IgD-negative memory B cell (primary cell): ENCODE data around the gene RASSF4. TPM values are rescaled to one million over a fixed set of nuclear protein-coding genes. Genes with fewer than 3 reads are reported as not detected.

Experiments used
- H3K27ac Mint-ChIP-seq, 3 donors: one replicate each; pipeline ENCODE4 v1.8.0; 2020 to 2022; ENCODE audit warnings: mild to moderate bottlenecking in 3 of 3, mixed read lengths in 3 of 3, moderate library complexity in 1 of 3
- H3K27me3 Mint-ChIP-seq: one replicate; pipeline ENCODE4 v1.8.0; 2021; ENCODE audit warnings: mixed read lengths
- H3K36me3 Mint-ChIP-seq: one replicate; pipeline ENCODE4 v1.8.0; 2020; ENCODE audit warnings: mild to moderate bottlenecking, mixed read lengths
- H3K4me1 Mint-ChIP-seq, 3 donors: one replicate each; pipeline ENCODE4 v1.8.0; 2020 to 2022; ENCODE audit warnings: mixed read lengths in 3 of 3, mild to moderate bottlenecking in 1 of 3
- H3K4me3 Mint-ChIP-seq, 4 donors: one replicate each; pipeline ENCODE4 v1.8.0; 2020 to 2022; ENCODE audit warnings: mild to moderate bottlenecking in 4 of 4, mixed read lengths in 4 of 4, moderate library complexity in 3 of 4
- H3K9me3 Mint-ChIP-seq, 3 donors: one replicate each; pipeline ENCODE4 v1.8.0; 2020 to 2021; ENCODE audit warnings: mixed read lengths in 3 of 3, mild to moderate bottlenecking in 1 of 3
- polyA plus RNA-seq: library from polyadenylated mRNA; unstranded; fragments of 300-500 nt; fragmentation: Illumina TruSeq; gene quantifications from one replicate; pipeline ENCODE4 v1.2.3, GENCODE V29; 2021

RASSF4 gene
- polyA plus RNA-seq, 1 donor from 2014 or later = 0.69 TPM

DNA sequence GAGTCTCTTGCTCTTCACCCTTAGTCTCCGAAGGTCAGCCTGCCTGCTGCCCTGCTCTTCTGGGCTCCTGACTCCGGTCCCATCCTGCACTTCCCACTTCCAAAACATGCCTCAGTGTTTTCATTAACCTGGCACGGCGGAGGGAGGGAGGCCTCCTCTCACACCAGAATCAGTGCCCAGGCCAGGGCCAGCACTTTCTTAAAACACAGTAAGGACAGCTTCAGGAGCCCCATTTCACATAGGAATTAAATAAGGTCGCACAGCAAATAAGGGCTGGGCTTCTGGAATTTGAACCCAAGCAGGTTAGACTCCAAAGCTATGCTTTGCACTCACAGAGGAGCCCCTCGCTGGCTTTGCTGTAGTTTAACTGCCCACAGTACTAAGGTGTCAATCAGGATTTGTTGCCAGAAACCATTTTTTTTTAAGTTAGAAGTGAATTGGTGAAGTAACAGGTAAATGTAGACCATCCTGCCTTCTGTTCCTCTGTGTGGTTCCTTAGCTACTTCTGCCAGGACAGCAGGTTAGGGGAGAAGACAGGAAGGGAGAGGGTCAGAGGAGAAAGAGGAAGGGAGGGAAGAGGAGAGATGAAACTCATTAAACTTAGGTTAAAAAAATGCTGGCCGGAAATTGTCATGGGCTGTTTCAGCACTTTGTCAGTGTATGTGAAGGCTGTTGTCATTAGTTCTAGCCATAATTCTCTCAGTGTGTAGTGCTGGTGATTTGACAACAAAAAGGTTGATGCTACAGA, 1.1 kb downstream of the RASSF4 start:
- no peaks in the 10 kb centered on the region for H3K9me3 Mint-ChIP-seq
- H3K27ac Mint-ChIP-seq = peak overlapping the region in 1 of 3 donors; percentile 65
- H3K27me3 Mint-ChIP-seq = no peaks in the 10 kb centered on the region
- peak overlapping the region; percentile 56 to 91 (median 82) for H3K4me3 Mint-ChIP-seq
- H3K36me3 Mint-ChIP-seq = peaks cover 3% of the 10 kb centered on the region
- peaks cover 31 to 46% (median 37%) of the 10 kb centered on the region in 3 donors for H3K4me1 Mint-ChIP-seq

DNA sequence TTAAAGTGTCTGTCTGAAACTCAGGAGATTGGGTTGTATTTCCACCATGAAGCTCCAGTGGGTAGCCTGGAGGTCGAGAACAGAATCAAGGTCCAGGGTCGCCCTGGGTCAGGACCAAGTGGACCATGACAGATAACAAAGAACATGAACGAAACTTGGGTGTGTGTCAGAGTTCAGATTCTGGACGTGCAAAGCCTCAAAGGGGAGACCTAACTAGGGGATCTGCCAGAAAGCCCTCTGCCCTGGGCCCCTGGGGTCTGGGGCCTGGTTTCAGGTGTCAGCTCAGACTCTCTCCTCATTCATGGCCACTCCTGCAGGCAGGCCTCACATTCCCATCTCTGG, 1.6 kb downstream of the RASSF4 start:
- H3K27me3 Mint-ChIP-seq = no peaks in the 10 kb centered on the region
- peaks cover 37 to 51% (median 42%) of the 10 kb centered on the region in 3 donors for H3K4me1 Mint-ChIP-seq
- H3K36me3 Mint-ChIP-seq = peaks cover 1% of the 10 kb centered on the region
- H3K9me3 Mint-ChIP-seq = no peaks in the 10 kb centered on the region
- peak overlapping the region in 3 of 4 donors; percentile 29 to 91 (median 56) for H3K4me3 Mint-ChIP-seq
- H3K27ac Mint-ChIP-seq = no peak overlapping the region

DNA sequence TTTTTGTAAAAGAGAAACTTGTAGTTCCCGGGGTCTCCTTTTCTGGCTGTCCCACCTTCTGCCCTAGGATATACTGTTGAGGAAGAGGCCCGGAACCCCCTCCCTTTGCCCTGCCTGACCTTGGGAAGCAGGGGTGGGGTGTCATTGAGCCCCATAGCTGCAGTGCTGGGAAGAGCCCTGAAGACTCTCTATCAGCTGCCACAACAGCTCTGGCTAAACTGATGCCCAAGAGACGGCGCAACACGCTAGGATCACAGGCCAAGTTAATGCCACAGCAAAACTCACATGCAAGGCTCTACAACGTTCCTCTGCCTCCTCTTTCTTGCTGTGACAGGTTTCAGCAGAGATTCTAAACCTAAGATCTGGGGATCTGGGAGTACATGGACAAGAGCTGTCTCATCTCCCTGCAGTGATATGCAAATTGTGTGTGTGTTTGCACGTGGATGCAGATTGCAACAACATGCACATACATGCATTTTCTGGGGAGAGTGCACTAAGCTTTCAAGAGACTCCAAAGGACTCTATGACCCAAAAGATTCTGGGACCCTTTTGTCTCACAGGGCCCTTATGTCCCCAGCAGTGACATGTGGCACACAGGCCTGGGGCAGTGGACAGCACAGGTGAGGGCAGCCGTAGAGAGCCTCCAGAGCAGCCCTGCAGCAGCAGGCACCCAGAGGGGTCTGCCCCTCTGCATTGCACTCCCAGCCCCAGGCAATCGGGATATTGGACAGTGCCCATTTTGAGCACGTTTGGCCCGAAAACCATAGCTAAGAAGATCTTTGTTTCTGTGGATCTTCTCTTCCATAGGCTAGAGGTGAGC, 2.5 kb downstream of the RASSF4 start:
- H3K27ac Mint-ChIP-seq = peak overlapping the region in 1 of 3 donors; percentile 67
- H3K36me3 Mint-ChIP-seq = no peaks in the 10 kb centered on the region
- no peaks in the 10 kb centered on the region for H3K27me3 Mint-ChIP-seq
- H3K9me3 Mint-ChIP-seq = no peaks in the 10 kb centered on the region
- H3K4me3 Mint-ChIP-seq = peak overlapping the region in 3 of 4 donors; percentile 47 to 71 (median 57)
- peaks cover 40 to 55% (median 43%) of the 10 kb centered on the region in 3 donors for H3K4me1 Mint-ChIP-seq

DNA sequence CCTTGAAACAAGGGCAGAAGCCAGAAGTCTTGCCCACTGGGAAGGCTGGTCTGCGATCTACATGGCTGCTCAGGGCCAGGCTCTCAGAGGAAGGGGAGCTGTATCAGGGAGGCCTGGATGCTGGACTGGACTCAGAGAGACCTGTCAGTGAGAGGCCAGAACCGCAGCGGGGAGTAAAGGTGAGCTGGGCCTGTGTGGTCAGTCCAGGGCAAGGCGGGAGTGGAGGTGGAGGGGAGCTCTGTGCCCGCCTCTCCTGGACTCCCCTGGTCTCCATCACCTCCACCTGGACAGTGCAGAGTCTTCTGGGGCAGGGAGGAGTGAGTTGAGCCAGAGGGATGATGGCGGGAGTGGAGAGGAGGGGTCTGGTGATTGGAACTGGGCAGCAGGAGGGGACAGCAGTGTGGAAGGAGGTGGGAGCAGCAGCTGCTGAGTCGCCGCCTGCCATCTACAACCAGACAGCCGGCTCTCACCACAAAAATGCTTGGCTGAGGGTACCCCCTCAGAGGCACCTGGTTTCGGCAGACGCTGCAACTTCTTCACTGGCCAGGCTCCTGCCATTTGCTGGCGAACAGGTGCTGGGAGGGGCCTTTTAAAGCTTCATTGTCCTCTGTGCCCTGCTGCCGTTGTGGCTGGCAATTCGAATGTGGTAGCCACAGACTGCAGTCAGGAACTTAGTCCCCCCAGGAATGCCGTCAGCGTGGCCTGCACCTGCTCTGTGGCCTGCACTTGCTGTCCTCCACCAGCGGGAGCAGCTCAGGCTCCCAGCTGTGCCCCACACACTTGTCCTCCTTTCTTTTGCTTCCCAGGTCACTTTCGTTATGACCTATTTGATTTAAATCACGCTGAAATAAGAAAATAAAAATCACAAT, 3.5 kb downstream of the RASSF4 start:
- Mint-ChIP-seq H3K4me3 (peak overlapping the region; percentile 34 to 91 (median 76)), H3K36me3 (no peaks in the 10 kb centered on the region), H3K27me3 (no peaks in the 10 kb centered on the region), H3K9me3 (no peaks in the 10 kb centered on the region), H3K27ac (peak overlapping the region in 1 of 3 donors; percentile 67), H3K4me1 (peaks cover 41 to 60% (median 49%) of the 10 kb centered on the region in 3 donors)

DNA sequence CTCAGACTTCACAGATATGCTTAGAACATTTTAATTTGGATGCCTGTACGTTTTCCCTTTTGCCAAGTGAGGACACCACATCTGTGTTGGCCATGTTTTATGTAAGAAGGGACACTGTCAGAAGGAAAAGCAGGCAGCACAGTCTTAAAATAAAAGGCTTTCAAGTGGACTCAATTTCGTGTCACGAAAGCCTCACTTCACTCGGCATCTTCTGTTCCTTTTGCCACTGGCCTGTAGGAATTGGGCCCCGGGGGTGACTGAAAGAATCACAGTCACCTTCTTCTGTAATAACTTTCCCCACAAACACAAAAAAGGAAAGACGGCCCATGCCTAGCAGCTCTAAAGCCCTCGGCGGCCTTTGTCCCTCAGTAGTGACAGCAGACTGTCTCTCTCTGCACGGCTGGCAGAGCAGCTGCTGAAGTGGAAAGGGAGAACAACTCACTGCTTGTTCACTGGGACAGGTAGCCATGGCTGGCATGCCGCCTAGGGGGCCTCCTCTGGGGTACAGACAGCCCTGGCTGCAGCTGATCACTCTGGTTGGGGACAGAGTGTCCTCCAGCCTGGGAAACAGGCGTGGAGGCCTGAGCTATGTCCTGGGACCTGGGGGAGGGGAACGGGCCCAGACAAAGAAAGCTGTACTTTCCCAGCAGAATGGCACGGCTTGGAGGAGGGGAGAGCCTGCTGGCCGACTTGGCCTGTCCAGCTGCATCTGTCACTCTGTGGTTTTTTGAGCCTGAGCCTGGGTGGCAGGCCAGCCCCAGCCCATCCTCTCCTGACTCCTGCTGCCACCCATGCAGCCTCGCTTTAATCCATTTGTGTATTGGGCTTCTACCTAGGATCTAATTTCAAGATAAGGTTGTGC, 4.4 kb downstream of the RASSF4 start:
- H3K4me3 Mint-ChIP-seq = peak overlapping the region; percentile 34 to 91 (median 76)
- no peaks in the 10 kb centered on the region for H3K27me3 Mint-ChIP-seq
- H3K27ac Mint-ChIP-seq = peak overlapping the region in 2 of 3 donors; percentile 39 to 43
- no peaks in the 10 kb centered on the region for H3K9me3 Mint-ChIP-seq
- H3K36me3 Mint-ChIP-seq = no peaks in the 10 kb centered on the region
- H3K4me1 Mint-ChIP-seq = peaks cover 39 to 60% (median 43%) of the 10 kb centered on the region in 3 donors

DNA sequence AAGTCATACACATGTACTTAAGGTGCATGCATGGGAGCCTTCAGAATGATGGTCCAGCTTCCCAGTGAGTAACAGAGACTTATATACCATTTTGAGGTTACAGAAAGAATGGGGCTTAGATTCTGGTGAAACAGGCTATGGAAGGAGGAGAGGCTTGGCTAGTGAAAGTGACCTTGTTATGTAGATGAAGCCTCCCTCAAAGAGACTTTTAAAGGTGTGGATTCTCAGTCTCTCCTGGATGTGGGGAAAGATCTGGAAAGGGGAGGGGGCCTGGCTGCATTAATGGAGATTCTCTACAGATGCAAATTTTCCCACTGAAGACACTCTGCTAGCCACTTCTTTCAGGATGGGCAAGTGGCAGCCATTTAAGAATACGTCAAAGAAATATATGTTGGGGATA, 5.5 kb downstream of the RASSF4 start:
- Mint-ChIP-seq H3K9me3 (no peaks in the 10 kb centered on the region), H3K4me3 (peak overlapping the region in 3 of 4 donors; percentile 8 to 68 (median 9)), H3K27ac (peak overlapping the region in 1 of 3 donors; percentile 39), H3K36me3 (no peaks in the 10 kb centered on the region), H3K27me3 (no peaks in the 10 kb centered on the region), H3K4me1 (peaks cover 38 to 60% (median 41%) of the 10 kb centered on the region in 3 donors)

DNA sequence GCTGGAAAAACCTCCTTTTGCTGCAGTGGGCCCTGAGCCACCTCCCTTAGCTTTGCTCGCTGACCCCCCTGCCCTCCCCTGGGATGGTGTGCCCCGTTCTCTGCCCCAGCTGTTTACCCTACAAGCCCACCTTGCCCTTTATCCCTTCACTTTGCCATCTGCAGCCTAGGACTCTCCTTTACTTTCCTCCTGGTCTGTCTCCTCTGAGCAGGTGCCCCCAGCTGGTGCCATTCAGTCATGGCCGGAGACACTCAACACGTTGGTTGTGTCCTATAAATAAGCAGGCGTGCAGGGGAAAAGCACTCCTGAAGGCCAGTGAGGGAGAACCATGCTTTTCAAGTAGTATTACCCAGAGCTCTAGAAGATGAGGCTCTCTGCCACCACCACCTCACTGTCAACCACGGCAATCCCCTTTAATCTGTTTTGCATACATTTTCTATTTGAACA, 6.1 kb downstream of the RASSF4 start:
- no peaks in the 10 kb centered on the region for H3K27me3 Mint-ChIP-seq
- H3K4me1 Mint-ChIP-seq = peaks cover 36 to 58% (median 38%) of the 10 kb centered on the region in 3 donors
- H3K9me3 Mint-ChIP-seq = no peaks in the 10 kb centered on the region
- H3K27ac Mint-ChIP-seq = peak overlapping the region in 1 of 3 donors; percentile 57
- peak overlapping the region in 2 of 4 donors; percentile 29 to 43 for H3K4me3 Mint-ChIP-seq
- no peaks in the 10 kb centered on the region for H3K36me3 Mint-ChIP-seq

DNA sequence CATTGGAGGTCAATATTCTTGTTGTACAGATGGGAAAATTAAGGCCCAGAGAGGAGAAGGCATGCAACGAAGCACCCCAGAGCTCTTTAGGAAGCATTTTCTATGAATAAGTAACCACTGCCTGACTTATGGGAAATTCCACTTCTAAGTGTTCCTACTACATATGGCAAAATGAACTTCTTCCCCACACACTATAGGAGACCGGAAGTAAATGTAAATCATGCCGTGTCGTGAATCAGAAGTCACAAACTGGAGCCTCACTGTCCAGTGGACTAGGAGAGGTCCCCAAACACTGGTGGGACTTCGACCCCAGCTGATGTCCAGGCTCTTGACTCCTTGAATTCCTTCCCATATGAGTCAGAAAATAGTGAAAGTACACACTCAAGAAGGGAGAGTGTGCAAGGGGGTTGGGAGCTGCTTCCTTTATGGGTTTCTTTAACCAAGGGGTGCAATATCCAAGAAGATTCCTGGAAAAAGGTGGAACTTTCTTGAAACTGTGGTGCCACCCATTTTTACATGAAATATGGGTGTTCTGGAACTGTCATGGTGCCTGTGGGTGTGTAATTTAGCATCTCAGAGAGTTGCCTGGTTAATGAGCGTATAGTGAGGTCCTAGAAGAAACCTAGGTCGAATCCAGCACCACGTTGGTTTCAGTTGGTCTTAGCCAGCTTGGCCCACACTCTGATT, 6.7 kb downstream of the RASSF4 start:
- no peaks in the 10 kb centered on the region for H3K27me3 Mint-ChIP-seq
- peaks cover 36 to 53% (median 38%) of the 10 kb centered on the region in 3 donors for H3K4me1 Mint-ChIP-seq
- no peaks in the 10 kb centered on the region for H3K9me3 Mint-ChIP-seq
- no peaks in the 10 kb centered on the region for H3K36me3 Mint-ChIP-seq
- H3K27ac Mint-ChIP-seq = peak overlapping the region in 1 of 3 donors; percentile 59
- H3K4me3 Mint-ChIP-seq = peak overlapping the region in 3 of 4 donors; percentile 12 to 58 (median 30)

DNA sequence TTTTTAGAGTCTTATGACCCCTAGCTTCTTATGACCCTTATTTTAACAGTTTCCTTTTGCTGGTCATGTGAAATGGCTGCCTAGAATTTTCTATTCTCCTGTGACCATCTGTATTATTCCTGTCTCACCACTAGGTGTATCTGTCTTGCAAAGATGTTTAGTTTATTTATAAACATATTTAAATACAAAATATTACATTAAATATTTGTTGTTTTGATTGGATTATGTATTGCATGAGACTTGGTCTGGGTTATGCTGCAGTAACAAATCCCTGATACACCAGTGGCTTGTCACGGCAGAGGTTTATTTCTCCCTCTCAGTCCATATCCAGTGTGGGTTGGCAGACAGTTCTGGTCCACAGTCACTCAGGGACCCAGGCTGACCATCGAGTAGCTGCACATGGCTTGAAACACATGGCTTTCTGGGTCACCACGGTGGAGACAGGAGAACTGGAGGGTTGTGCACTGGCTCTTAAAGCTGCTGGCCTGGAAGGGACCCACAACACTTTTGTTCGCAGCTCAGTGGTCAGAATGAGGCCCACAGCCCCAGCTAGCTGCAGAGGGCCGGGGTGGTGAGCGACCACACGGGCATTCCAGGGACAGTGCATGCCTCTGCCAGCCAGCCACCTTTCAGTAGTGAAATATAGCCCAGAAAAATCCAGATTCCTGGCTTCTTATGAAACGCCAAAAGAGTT, 7.4 kb downstream of the RASSF4 start:
- Mint-ChIP-seq H3K4me3 (peak overlapping the region in 1 of 4 donors; percentile 30), H3K27ac (no peak overlapping the region), H3K36me3 (no peaks in the 10 kb centered on the region), H3K27me3 (no peaks in the 10 kb centered on the region), H3K4me1 (peaks cover 36 to 53% (median 40%) of the 10 kb centered on the region in 3 donors), H3K9me3 (no peaks in the 10 kb centered on the region)

DNA sequence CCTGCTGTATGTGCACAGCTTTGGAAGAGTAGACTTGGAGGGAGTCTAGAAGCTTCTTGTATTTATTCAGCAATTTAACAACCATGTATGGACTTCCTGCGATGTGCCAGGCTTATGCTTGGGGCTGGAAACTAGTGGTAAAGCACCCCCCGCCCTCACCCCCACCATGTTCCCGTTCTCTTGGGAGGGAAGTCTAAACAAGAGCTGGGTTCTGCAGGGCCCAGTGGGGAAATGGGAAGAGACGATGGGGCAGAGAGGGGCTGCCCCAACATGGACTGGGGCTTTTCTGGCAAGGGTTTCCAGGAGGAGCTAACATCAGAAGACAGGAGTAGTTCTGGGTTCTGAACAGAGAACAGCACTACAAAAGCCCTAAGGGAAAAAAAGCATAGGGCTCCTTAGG, 8.0 kb downstream of the RASSF4 start:
- H3K4me1 Mint-ChIP-seq = peaks cover 36 to 51% (median 39%) of the 10 kb centered on the region in 3 donors
- H3K9me3 Mint-ChIP-seq = no peaks in the 10 kb centered on the region
- H3K27me3 Mint-ChIP-seq = no peaks in the 10 kb centered on the region
- H3K4me3 Mint-ChIP-seq = peak overlapping the region in 2 of 4 donors; percentile 59 to 68
- H3K27ac Mint-ChIP-seq = no peak overlapping the region
- no peaks in the 10 kb centered on the region for H3K36me3 Mint-ChIP-seq

DNA sequence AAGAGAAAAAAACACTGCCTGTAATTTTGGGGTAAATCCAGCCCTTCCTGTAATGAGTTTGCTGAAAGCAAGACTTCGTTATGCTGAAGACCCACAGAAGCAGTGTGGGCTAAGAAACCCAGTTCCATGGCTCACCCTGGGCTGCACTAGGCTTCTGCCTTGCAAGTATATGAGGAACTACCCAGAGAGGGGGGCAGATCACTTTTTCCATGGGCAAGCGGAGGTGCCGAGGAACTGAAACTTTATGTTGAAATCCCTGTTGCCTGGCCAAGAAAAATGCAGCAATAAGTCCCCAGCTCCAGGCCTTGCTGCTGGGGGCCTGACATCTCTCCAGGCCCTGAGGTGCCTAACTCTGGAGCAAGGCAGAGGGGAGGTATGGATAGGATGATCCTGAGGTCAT, 8.5 kb downstream of the RASSF4 start:
- Mint-ChIP-seq H3K9me3 (no peaks in the 10 kb centered on the region), H3K36me3 (no peaks in the 10 kb centered on the region), H3K27me3 (no peaks in the 10 kb centered on the region), H3K27ac (no peak overlapping the region), H3K4me1 (peaks cover 32 to 50% (median 38%) of the 10 kb centered on the region in 3 donors), H3K4me3 (peak overlapping the region in 2 of 4 donors; percentile 59 to 68)

DNA sequence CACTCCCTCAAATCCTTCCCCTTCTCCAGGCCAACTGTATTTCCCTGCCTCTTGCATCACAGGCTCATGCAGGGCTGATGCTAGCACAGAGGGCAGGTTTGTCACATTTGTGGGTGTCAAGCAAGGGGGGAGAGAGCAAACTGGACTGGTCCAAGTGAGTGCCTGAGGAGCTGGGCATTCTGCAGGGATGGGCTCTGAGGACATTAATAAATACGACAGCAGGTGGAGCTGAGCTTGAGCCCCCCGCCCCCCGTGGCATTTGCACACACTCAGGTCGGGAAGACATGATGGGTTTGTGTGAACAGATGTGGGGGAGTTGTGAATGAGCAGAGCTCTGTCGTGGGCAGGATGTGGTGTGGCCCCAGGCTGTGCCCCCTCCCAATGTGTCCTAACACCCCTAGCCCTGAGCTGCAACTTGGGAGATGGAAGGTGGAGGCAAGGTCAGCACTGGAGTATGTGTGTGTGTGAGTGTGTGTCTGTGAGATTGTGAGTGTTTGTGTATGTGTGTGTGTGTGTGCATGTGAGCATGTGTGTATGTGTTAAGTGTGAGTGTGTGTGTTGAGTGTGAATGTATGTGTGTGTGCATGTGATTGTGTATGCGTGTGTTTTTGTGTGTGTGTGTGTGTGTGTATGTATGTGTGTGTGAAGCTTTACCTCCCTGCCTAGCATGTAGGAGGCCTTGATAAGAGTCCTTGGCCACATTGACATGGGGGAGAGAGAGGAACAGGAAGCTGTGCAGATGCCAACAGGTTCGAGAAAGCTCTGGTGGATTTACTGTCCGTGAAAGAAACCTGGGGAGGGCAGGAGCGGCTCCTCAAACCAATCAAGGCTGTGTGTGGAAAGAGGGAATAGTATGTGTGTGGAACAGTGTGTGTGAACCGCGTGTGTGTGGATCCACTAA, 9.1 kb downstream of the RASSF4 start:
- Mint-ChIP-seq H3K4me1 (peaks cover 34 to 50% (median 38%) of the 10 kb centered on the region in 3 donors), H3K4me3 (peak overlapping the region in 1 of 4 donors; percentile 68)

More for the DNA sequence above, 9.1 kb downstream of the RASSF4 start:
- Mint-ChIP-seq H3K36me3 (no peaks in the 10 kb centered on the region), H3K9me3 (no peaks in the 10 kb centered on the region), H3K27ac (peak overlapping the region in 1 of 3 donors; percentile 69), H3K27me3 (no peaks in the 10 kb centered on the region)
